Measurements from ENCODE around the gene TAMALIN. TPM values are rescaled to one million over a fixed set of nuclear protein-coding genes. Genes with fewer than 3 reads are reported as not detected.

Gene TAMALIN
- total RNA-seq, 1 experiment from 2014 or later, result not detected

GRCh38 chr12:51997136-51997535 is 9.6 kb upstream of the TAMALIN start:
- ChIA-PET CTCF (interaction anchor here (0.6 to 16.0 kb wide), 4 partner anchors 28 to 846 kb away, joined by 3 to 258 read pairs (median 3); no protein-coding TSS in a partner anchor), POLR2A (no interaction called here)
- no peak for TF ChIP-seq CTCF (IDR thresholded peaks at IDR 0.05; ENCODE audit: unreplicated experiment)
- intact Hi-C loops (cut with micrococcal nuclease), result no loop called here
- Mint-ChIP-seq H3K4me1 (ENCODE audit: insufficient read depth, unreplicated experiment) (peaks cover 5% of the 10 kb centered on the region), H3K9me3 (ENCODE audit: unreplicated experiment) (no peaks in the 10 kb centered on the region), H3K27me3 (ENCODE audit: insufficient read depth, unreplicated experiment) (no peaks in the 10 kb centered on the region), H3K36me3 (ENCODE audit: insufficient read depth, unreplicated experiment) (peaks cover 22% of the 10 kb centered on the region), H3K27ac (ENCODE audit: low read depth, unreplicated experiment) (no peak overlapping the region), H3K4me3 (ENCODE audit: unreplicated experiment) (no peak overlapping the region)
- DNase-seq (ENCODE audit: unreplicated experiment), result no peak
- BruUV-seq (replicated peaks), result no TSS peak

- Mint-ChIP-seq H3K36me3 (ENCODE audit: insufficient read depth, unreplicated experiment) (no peaks in the 10 kb centered on the region), H3K27me3 (ENCODE audit: insufficient read depth, unreplicated experiment) (peaks cover 20% of the 10 kb centered on the region), H3K4me3 (ENCODE audit: unreplicated experiment) (no peak overlapping the region), H3K4me1 (ENCODE audit: insufficient read depth, unreplicated experiment) (no peaks in the 10 kb centered on the region), H3K9me3 (ENCODE audit: unreplicated experiment) (no peaks in the 10 kb centered on the region), H3K27ac (ENCODE audit: low read depth, unreplicated experiment) (no peak overlapping the region)
- DNase-seq (ENCODE audit: unreplicated experiment), result no peak
- ChIA-PET CTCF (interaction anchor here (0.5 to 5.3 kb wide), 15 partner anchors 11 to 614 kb away, joined by 3 to 97 read pairs (median 3); partner anchors contain the start of gene ATG101), POLR2A (interaction anchor here (0.6 to 2.0 kb wide), 4 partner anchors 10 to 113 kb away, joined by 3 to 6 read pairs (median 4); no protein-coding TSS in a partner anchor)
- no TSS peak for BruUV-seq (replicated peaks)
- intact Hi-C loops (cut with micrococcal nuclease), result no loop called here
- TF ChIP-seq CTCF (IDR thresholded peaks at IDR 0.05; ENCODE audit: unreplicated experiment), result no peak
Measured at GRCh38 chr12:52003016-52003550, 3.7 kb upstream of the TAMALIN start.

GRCh38 chr12:52003591-52003990 is 3.2 kb upstream of the TAMALIN start:
- intact Hi-C loops (cut with micrococcal nuclease), result no loop called here
- H3K27ac Mint-ChIP-seq (ENCODE audit: low read depth, unreplicated experiment), result no peak overlapping the region
- POLR2A ChIA-PET, result interaction anchor here (0.6 to 2.0 kb wide), 5 partner anchors 11 to 218 kb away, joined by 3 to 6 read pairs (median 3); no protein-coding TSS in a partner anchor
- CTCF ChIA-PET, result interaction anchor here (0.5 to 5.3 kb wide), 21 partner anchors 9 to 615 kb away, joined by 3 to 97 read pairs (median 3); partner anchors contain the start of genes ACVRL1 and ATG101
- no peak for TF ChIP-seq CTCF (IDR thresholded peaks at IDR 0.05; ENCODE audit: unreplicated experiment)
- peaks cover 20% of the 10 kb centered on the region for H3K27me3 Mint-ChIP-seq (ENCODE audit: insufficient read depth, unreplicated experiment)
- no peak overlapping the region for H3K4me3 Mint-ChIP-seq (ENCODE audit: unreplicated experiment)
- no peaks in the 10 kb centered on the region for H3K36me3 Mint-ChIP-seq (ENCODE audit: insufficient read depth, unreplicated experiment)
- no TSS peak for BruUV-seq (replicated peaks)
- no peaks in the 10 kb centered on the region for H3K4me1 Mint-ChIP-seq (ENCODE audit: insufficient read depth, unreplicated experiment)
- DNase-seq (ENCODE audit: unreplicated experiment), result no peak
- H3K9me3 Mint-ChIP-seq (ENCODE audit: unreplicated experiment), result no peaks in the 10 kb centered on the region

GRCh38 chr12:52004042-52004648 is 2.6 kb upstream of the TAMALIN start:
- no peaks in the 10 kb centered on the region for H3K4me1 Mint-ChIP-seq (ENCODE audit: insufficient read depth, unreplicated experiment)
- H3K36me3 Mint-ChIP-seq (ENCODE audit: insufficient read depth, unreplicated experiment), result no peaks in the 10 kb centered on the region
- intact Hi-C loops (cut with micrococcal nuclease), result loop anchor here (1.0 kb wide), 1 partner anchor 19 kb away; no protein-coding TSS in a partner anchor
- DNase-seq (ENCODE audit: unreplicated experiment), result peak; percentile 60
- no peaks in the 10 kb centered on the region for H3K9me3 Mint-ChIP-seq (ENCODE audit: unreplicated experiment)
- BruUV-seq (replicated peaks), result no TSS peak
- H3K27me3 Mint-ChIP-seq (ENCODE audit: insufficient read depth, unreplicated experiment), result peaks cover 20% of the 10 kb centered on the region
- peak; percentile 52 for TF ChIP-seq CTCF (IDR thresholded peaks at IDR 0.05; ENCODE audit: unreplicated experiment)
- ChIA-PET CTCF (interaction anchor here (0.6 to 5.3 kb wide), 24 partner anchors 9 to 736 kb away, joined by 3 to 97 read pairs (median 4); partner anchors contain the start of genes ACVRL1 and ATG101), POLR2A (interaction anchor here (0.6 to 2.0 kb wide), 6 partner anchors 11 to 218 kb away, joined by 3 to 6 read pairs (median 3); no protein-coding TSS in a partner anchor)
- no peak overlapping the region for H3K27ac Mint-ChIP-seq (ENCODE audit: low read depth, unreplicated experiment)
- H3K4me3 Mint-ChIP-seq (ENCODE audit: unreplicated experiment), result no peak overlapping the region

Measured in MCF 10A (cell line).